H1 (cell line): ENCODE measurements around the gene HTR6. TPM values are rescaled to one million over a fixed set of nuclear protein-coding genes. Genes with fewer than 3 reads are reported as not detected.

Source experiments
- CTCF ChIA-PET: fragments of 300-600 bp; sonication (Branson Sonifier 250); formaldehyde crosslinking; loops from one replicate; lab custom pipeline; 2021; ENCODE audit not compliant: partially characterized antibody; lab: Charles Lee
- POLR2A ChIA-PET: fragments of 300-600 bp; sonication (Branson Sonifier 250); formaldehyde crosslinking; loops from one replicate; lab custom pipeline; 2021; ENCODE audit warnings: inconsistent platforms; ENCODE audit not compliant: partially characterized antibody; lab: Charles Lee
- DNase-seq, 2 experiments: peaks; one replicate each; pipeline versions ENCODE4 v3.0.0 to v3.0.0-alpha.2; 2010 to 2022; ENCODE audit warnings: low spot score in 2 of 2, low read depth in 1 of 2, mixed read lengths in 1 of 2
- FAIRE-seq: peaks from 2 replicates; lab custom pipeline; 2011; peaks lifted over from hg19 to GRCh38; lab: Jason Lieb, UNC
- H2AFZ ChIP-seq: 2 replicates; pipeline ENCODE4 v1.8.1; 2012; ENCODE audit warnings: low read length, inconsistent platforms
- H2AK5ac ChIP-seq: 2 replicates; pipeline ENCODE4 v1.6.1; 2013; ENCODE audit warnings: low read depth, low read length
- H2BK120ac ChIP-seq: replicated peaks from 2 replicates; pipeline ENCODE3; 2013; ENCODE audit warnings: low read depth, low read length, inconsistent platforms
- H2BK12ac ChIP-seq: 2 replicates; pipeline ENCODE4 v1.6.1; 2013; ENCODE audit warnings: low read depth, low read length
- H2BK15ac ChIP-seq: 2 replicates; pipeline ENCODE4 v1.6.1; 2013; ENCODE audit warnings: low read length
- H2BK20ac ChIP-seq: 2 replicates; pipeline ENCODE4 v1.6.1; 2013; ENCODE audit warnings: low read length
- H2BK5ac ChIP-seq: 2 replicates; pipeline ENCODE4 v1.6.1; 2013; ENCODE audit warnings: low read depth, low read length
- H3K14ac ChIP-seq: 2 replicates; pipeline ENCODE4 v1.6.1; 2013; ENCODE audit warnings: inconsistent platforms; ENCODE audit not compliant: insufficient read length
- H3K18ac ChIP-seq: 2 replicates; pipeline ENCODE4 v1.6.1; 2013; ENCODE audit warnings: low read length; ENCODE audit errors: extremely low read depth
- H3K23ac ChIP-seq: 2 replicates; pipeline ENCODE4 v1.6.1; 2013; ENCODE audit warnings: inconsistent platforms; ENCODE audit not compliant: insufficient read length
- H3K23me2 ChIP-seq: 2 replicates; pipeline ENCODE4 v1.6.1; 2013; ENCODE audit warnings: low read depth, low read length
- H3K27ac ChIP-seq: 2 replicates; pipeline ENCODE4 v1.6.1; 2011; ENCODE audit warnings: low read depth, low read length, inconsistent platforms
- H3K27me3 ChIP-seq, 4 experiments: replicated peaks in 1 of 4; 1 replicate in 1 of 4; 2 replicates in 3 of 4; pipeline versions ENCODE4 v1.6.1 to v1.8.1; 2011 to 2013; ENCODE audit warnings: low read length in 3 of 4, mild to moderate bottlenecking in 3 of 4, inconsistent platforms in 2 of 4, mixed read lengths in 2 of 4, moderate library complexity in 1 of 4; ENCODE audit not compliant: control insufficient read depth in 3 of 4, insufficient read depth in 3 of 4; ENCODE audit errors: extremely low read depth in 1 of 4
- H3K36me3 ChIP-seq, 4 experiments: 2 replicates each; pipeline versions ENCODE4 v1.6.1 to v1.8.1; 2011 to 2013; ENCODE audit warnings: mild to moderate bottlenecking in 4 of 4, low read length in 3 of 4, moderate library complexity in 2 of 4, control low read depth in 1 of 4, inconsistent platforms in 1 of 4; ENCODE audit not compliant: insufficient read depth in 4 of 4, control insufficient read depth in 2 of 4
- H3K4ac ChIP-seq: replicated peaks from 2 replicates; pipeline ENCODE3; 2013; ENCODE audit warnings: low read length, low read depth, mixed read lengths, inconsistent platforms; ENCODE audit not compliant: insufficient read length
- H3K4me1 ChIP-seq, 4 experiments: replicated peaks in 1 of 4; 1 replicate in 1 of 4; 2 replicates in 3 of 4; pipeline versions ENCODE4 v1.6.1 to v1.8.1; 2011 to 2013; ENCODE audit warnings: low read length in 3 of 4, inconsistent platforms in 2 of 4, mixed read lengths in 1 of 4; ENCODE audit not compliant: insufficient read depth in 4 of 4, control insufficient read depth in 3 of 4
- H3K4me2 ChIP-seq, 2 experiments: 2 replicates each; pipeline versions ENCODE4 v1.6.1 to v1.8.1; 2011 to 2013; ENCODE audit warnings: low read depth in 2 of 2, low read length in 2 of 2, control low read depth in 1 of 2, inconsistent platforms in 1 of 2, mild to moderate bottlenecking in 1 of 2; ENCODE audit not compliant: insufficient read depth in 1 of 2
- H3K4me3 ChIP-seq, 4 experiments: fragments of 200-600, 300-600 bp in 1 of 4; sonication (generic), shearing (Covaris generic), sonication (Bioruptor Twin) in 1 of 4; 2 replicates each; pipeline versions ENCODE4 v1.5.1 to v1.8.1; 2011 to 2016; ENCODE audit warnings: low read length in 4 of 4, low read depth in 3 of 4, control low read depth in 2 of 4, inconsistent platforms in 2 of 4, mild to moderate bottlenecking in 2 of 4, mixed read lengths in 1 of 4, moderate library complexity in 1 of 4; ENCODE audit not compliant: insufficient read depth in 2 of 4; ENCODE audit errors: extremely low read depth in 1 of 4
- H3K56ac ChIP-seq: replicated peaks from 2 replicates; pipeline ENCODE3; 2013; ENCODE audit warnings: low read depth, mild to moderate bottlenecking, mixed read lengths, low read length, inconsistent platforms; ENCODE audit not compliant: insufficient read length
- H3K79me1 ChIP-seq: 2 replicates; pipeline ENCODE4 v1.6.1; 2013; ENCODE audit warnings: low read depth, low read length, control low read depth
- H3K79me2 ChIP-seq, 2 experiments: 2 replicates each; pipeline versions ENCODE4 v1.6.1 to v1.8.1; 2012 to 2013; ENCODE audit warnings: low read length in 2 of 2, mild to moderate bottlenecking in 2 of 2, inconsistent platforms in 1 of 2; ENCODE audit not compliant: insufficient read depth in 2 of 2, control insufficient read depth in 1 of 2
- H3K9ac ChIP-seq, 4 experiments: replicated peaks in 1 of 4; 1 replicate in 1 of 4; 2 replicates in 3 of 4; pipeline versions ENCODE4 v1.6.1 to v1.8.1; 2011 to 2013; ENCODE audit warnings: low read depth in 3 of 4, low read length in 3 of 4, control low read depth in 2 of 4, mild to moderate bottlenecking in 2 of 4, moderate library complexity in 2 of 4, inconsistent platforms in 1 of 4; ENCODE audit errors: extremely low read depth in 1 of 4
- H3K9me3 ChIP-seq, 2 experiments: 2 replicates each; pipeline versions ENCODE4 v1.6.1 to v1.8.1; 2012 to 2013; ENCODE audit warnings: mild to moderate bottlenecking in 2 of 2, moderate library complexity in 2 of 2, control low read depth in 1 of 2, inconsistent platforms in 1 of 2, low read depth in 1 of 2, low read length in 1 of 2, mixed read lengths in 1 of 2; ENCODE audit not compliant: insufficient read depth in 2 of 2
- H4K20me1 ChIP-seq, 2 experiments: replicated peaks in 1 of 2; 2 replicates each; pipeline versions ENCODE3 to v1.8.1; 2011 to 2013; ENCODE audit warnings: inconsistent platforms in 2 of 2, low read length in 2 of 2, mild to moderate bottlenecking in 1 of 2; ENCODE audit not compliant: insufficient read depth in 2 of 2, control insufficient read depth in 1 of 2
- H4K5ac ChIP-seq: 2 replicates; pipeline ENCODE4 v1.6.1; 2013; ENCODE audit warnings: low read length, low read depth, mixed read lengths, inconsistent platforms; ENCODE audit not compliant: insufficient read length
- H4K8ac ChIP-seq: 2 replicates; pipeline ENCODE4 v1.8.0; 2013; ENCODE audit warnings: mild to moderate bottlenecking, moderate library complexity, low read length, inconsistent platforms; ENCODE audit not compliant: insufficient read depth; ENCODE audit errors: extremely low read depth
- H4K91ac ChIP-seq: replicated peaks from 2 replicates; pipeline ENCODE3; 2013; ENCODE audit warnings: low read length, mixed read lengths, inconsistent platforms; ENCODE audit not compliant: insufficient read length
- BRCA1 ChIP-seq: IDR thresholded peaks from 2 replicates; pipeline ENCODE4 v1.6.1; 2012; ENCODE audit warnings: low read depth, low read length, improper control_type of control experiment
- EGR1 ChIP-seq: IDR thresholded peaks from 2 replicates; pipeline ENCODE4 v1.6.1; 2011; ENCODE audit warnings: low read depth, low read length, borderline replicate concordance
- FOSL1 ChIP-seq: IDR thresholded peaks from 2 replicates; pipeline ENCODE4 v1.6.1; 2011; ENCODE audit warnings: mild to moderate bottlenecking, low read depth, low read length, moderate library complexity; ENCODE audit not compliant: insufficient read depth
- KDM4A ChIP-seq: IDR thresholded peaks from one replicate; pipeline ENCODE4 v1.7.1; 2012; ENCODE audit warnings: low read depth, mild to moderate bottlenecking, moderate library complexity, low read length, inconsistent platforms; ENCODE audit not compliant: severe bottlenecking
- KDM5A ChIP-seq: fragments of 200-600 bp; IDR thresholded peaks from 2 replicates; pipeline ENCODE4 v1.7.1; 2012; ENCODE audit warnings: mild to moderate bottlenecking, low read length, inconsistent platforms, mixed read lengths
- POLR2AphosphoS5 ChIP-seq: IDR thresholded peaks from 2 replicates; pipeline ENCODE4 v1.6.1; 2011; ENCODE audit warnings: low read depth, low read length
- RBBP5 ChIP-seq: IDR thresholded peaks from 2 replicates; pipeline ENCODE4 v1.7.1; 2012; ENCODE audit warnings: low read depth, mild to moderate bottlenecking, inconsistent platforms, low read length, moderate library complexity, borderline replicate concordance
- RNF2 ChIP-seq: fragments of 200-900, 300-1000 bp; sonication (generic); IDR thresholded peaks from 2 replicates; pipeline ENCODE4 v1.7.1; 2016; ENCODE audit warnings: borderline replicate concordance, low read depth, mild to moderate bottlenecking, antibody characterized with exemption, low read length; ENCODE audit not compliant: poor library complexity, severe bottlenecking; ENCODE audit errors: missing control alignments
- WGBS, 2 experiments: shearing (Covaris generic) in 1 of 2; methylation state at CpG; one replicate each; pipeline versions ENCODE4 v1.1.6 to v1.1.7; 2013 to 2015; ENCODE audit warnings: low lambda C conversion rate in 2 of 2, mixed read lengths in 2 of 2, inconsistent platforms in 1 of 2, low coverage in 1 of 2, missing lambda C conversion rate in 1 of 2; ENCODE audit not compliant: insufficient replicate concordance in 2 of 2, insufficient coverage in 1 of 2, insufficient read length in 1 of 2; ENCODE audit errors: extremely low coverage in 1 of 2, missing lambda C conversion rate in 1 of 2; 5-methylcytosine and 5-hydroxymethylcytosine counted together
- polyA plus RNA-seq, 7 experiments: library from polyadenylated mRNA; depleted of rRNA in 3 of 7; stranded (reverse) in 5 of 7; unstranded in 2 of 7; fragments of >200 nt in 5 of 7; fragments of 200-250 nt in 2 of 7; gene quantifications; 1 replicate in 5 of 7; 2 replicates in 1 of 7; 4 replicates in 1 of 7; pipeline versions ENCODE4 v1.2.1 to v1.2.3, GENCODE V29; 2011 to 2013; ENCODE audit warnings: missing spikeins in 2 of 7, mixed read lengths in 2 of 7
- total RNA-seq: library from RNA; stranded (reverse); fragmentation: NEBNext Ultra II Directional; extraction: Animal tissue kit (Norgen Biotek cat#: 25700); gene quantifications from 2 replicates; pipeline ENCODE4 v1.2.1, GENCODE V29; 2021

The HTR6 gene
- total and polyA plus RNA-seq, 2 of the 8 experiments (the other 6 are each of a cell fraction or from before 2014, with no cell fraction given) = 0.76 to 0.95 TPM

DNA sequence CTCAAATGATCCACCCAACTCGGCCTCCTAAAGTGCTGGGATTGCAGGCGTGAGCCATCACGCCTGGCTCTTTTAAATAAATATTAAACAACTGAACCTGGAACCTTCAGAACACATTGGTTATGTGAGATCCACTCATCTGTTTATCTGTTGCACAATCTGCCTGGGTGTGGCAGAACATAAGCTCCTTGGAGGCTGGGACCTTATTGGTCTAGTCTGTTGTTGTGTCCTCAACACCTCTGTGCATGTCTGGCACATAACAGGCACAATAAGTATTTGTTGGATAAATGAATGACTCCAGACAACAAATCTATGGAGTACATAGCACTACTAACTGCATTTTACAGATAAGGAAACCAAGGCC is 24.7 kb upstream of the HTR6 start:
- no peak for FAIRE-seq
- POLR2A ChIA-PET = interaction anchor here (1.1 kb wide), 1 partner anchor 11 kb away, joined by 3 read pairs; no protein-coding TSS in a partner anchor
- H2AFZ ChIP-seq = no peak overlapping the region
- TF ChIP-seq KDM5A (no peak), EGR1 (no peak), RBBP5 (no peak), BRCA1 (no peak), RNF2 (no peak), KDM4A (no peak), FOSL1 (no peak), POLR2AphosphoS5 (no peak)

More for the DNA sequence above, 24.7 kb upstream of the HTR6 start:
- DNase-seq = no peak
- Histone ChIP-seq H3K4ac (no peak overlapping the region), H2AK5ac (no peak overlapping the region), H2BK15ac (no peak overlapping the region), H3K9ac (no peak overlapping the region), H3K36me3 (no peaks in the 10 kb centered on the region), H4K91ac (no peak overlapping the region), H3K4me2 (0 out of 4 replicates have a peak overlapping the region, but pooled peaks of 1 of the 2 experiments have one; percentile 52), H3K23ac (no peak overlapping the region), H4K20me1 (peaks cover 0 to 5% of the 10 kb centered on the region in 2 experiments), H2BK20ac (no peak overlapping the region), H3K14ac (no peak overlapping the region), H3K18ac (no peak overlapping the region; the same call in 1 of the 2 replicates), H3K4me3 (no peak overlapping the region), H2BK12ac (no peak overlapping the region), H3K27ac (no peak overlapping the region), H2BK120ac (no peak overlapping the region), H3K9me3 (no peaks in the 10 kb centered on the region), H3K79me2 (no peaks in the 10 kb centered on the region), H2BK5ac (no peak overlapping the region), H3K27me3 (peaks cover 22 to 36% (median 25%) of the 10 kb centered on the region in 4 experiments), H3K56ac (no peak overlapping the region), H3K23me2 (peaks cover 10% of the 10 kb centered on the region; the same call in 1 of the 2 replicates), H3K79me1 (no peaks in the 10 kb centered on the region), H4K8ac (no peak overlapping the region), H3K4me1 (peaks cover 5 to 10% (median 6%) of the 10 kb centered on the region in 4 experiments), H4K5ac (no peak overlapping the region)
- CTCF ChIA-PET = interaction anchor here (0.7 to 7.2 kb wide), 13 partner anchors 10 to 296 kb away, joined by 3 to 63 read pairs (median 4); no protein-coding TSS in a partner anchor
- WGBS, 2 experiments = 90% methylated on average over 3 of the region's 3 CpGs; no CpG with 5 or more reads in 1 of the 2 experiments
